GM04504 (cell line): Measurements from ENCODE around the gene SMG6.

Experiments used
- DNase-seq: peaks from one replicate; pipeline ENCODE4 v3.0.0-alpha.2; 2012; ENCODE audit warnings: low read depth

SMG6 gene

GRCh38 chr17:2060681-2061440 is 242.7 kb downstream of the SMG6 start:
- no peak for DNase-seq

DNA sequence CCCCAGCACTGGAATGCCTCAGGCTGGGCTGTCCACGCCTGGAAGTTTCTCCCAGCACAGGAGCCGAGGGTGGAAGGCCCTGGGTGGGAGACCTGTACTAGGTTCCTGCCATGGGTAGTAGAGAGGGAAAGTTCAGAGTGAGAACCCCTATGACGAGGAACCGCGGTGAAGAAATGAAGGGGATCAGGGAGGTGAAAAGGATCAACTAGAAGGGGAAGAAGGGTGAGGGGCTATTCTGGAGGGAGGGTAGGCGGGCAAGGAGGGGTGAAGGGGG is 243.3 kb downstream of the SMG6 start:
- DNase-seq, result no peak

DNA sequence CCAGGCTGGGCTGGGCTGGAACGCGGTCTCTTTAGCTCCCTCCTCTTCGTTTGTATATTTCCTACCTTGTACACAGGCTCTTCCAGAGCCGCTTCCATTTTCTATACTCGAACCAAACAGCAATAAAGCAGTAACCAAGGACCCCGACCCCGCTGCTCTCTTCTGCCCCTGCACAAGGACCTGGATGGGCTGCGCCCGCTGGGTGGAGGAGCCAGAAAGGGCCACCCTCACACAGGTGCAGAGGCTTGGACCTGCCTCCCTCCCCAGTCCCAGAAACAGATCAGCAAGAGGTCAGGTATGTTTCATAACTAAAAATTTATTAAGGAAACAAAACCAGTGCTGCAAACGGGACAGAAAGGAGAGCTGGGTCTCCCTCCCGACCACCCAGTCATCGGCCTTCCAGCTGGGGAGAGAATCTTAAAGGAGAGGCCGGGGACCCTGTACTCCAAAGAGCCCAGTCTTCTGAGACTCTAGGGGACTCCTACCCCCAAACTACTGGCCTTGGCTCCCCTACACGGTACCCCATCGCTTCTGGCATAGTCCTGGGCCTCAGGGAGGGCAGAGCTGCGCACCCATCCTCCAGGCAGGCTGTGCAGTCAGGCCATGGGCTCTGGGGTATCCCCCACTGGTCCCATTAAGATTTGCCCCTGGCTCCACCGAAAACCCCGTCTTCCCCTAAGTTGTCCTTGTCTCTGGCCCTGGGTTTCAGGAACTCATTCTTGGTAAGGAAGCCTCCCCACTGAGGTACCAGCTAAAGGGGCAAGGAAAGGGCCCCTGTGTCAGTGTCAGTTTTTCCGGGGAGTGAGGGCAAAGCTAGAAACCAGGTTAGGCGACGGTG is 243.8 kb downstream of the SMG6 start:
- no peak for DNase-seq

GRCh38 chr17:2058586-2059546 is 244.7 kb downstream of the SMG6 start:
- DNase-seq, result no peak

DNA sequence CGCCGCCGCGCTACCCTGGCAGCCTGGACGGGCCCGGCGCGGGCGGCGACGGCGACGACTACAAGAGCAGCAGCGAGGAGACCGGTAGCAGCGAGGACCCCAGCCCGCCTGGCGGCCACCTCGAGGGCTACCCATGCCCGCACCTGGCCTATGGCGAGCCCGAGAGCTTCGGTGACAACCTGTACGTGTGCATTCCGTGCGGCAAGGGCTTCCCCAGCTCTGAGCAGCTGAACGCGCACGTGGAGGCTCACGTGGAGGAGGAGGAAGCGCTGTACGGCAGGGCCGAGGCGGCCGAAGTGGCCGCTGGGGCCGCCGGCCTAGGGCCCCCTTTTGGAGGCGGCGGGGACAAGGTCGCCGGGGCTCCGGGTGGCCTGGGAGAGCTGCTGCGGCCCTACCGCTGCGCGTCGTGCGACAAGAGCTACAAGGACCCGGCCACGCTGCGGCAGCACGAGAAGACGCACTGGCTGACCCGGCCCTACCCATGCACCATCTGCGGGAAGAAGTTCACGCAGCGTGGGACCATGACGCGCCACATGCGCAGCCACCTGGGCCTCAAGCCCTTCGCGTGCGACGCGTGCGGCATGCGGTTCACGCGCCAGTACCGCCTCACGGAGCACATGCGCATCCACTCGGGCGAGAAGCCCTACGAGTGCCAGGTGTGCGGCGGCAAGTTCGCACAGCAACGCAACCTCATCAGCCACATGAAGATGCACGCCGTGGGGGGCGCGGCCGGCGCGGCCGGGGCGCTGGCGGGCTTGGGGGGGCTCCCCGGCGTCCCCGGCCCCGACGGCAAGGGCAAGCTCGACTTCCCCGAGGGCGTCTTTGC is 245.6 kb downstream of the SMG6 start:
- no peak for DNase-seq

- DNase-seq, result no peak
Observed at GRCh38 chr17:2057175-2057759, 246.3 kb downstream of the SMG6 start.

GRCh38 chr17:2056206-2057174 is 247.1 kb downstream of the SMG6 start:
- no peak for DNase-seq

- DNase-seq, result no peak
Observed at GRCh38 chr17:2055292-2056205, 248.0 kb downstream of the SMG6 start.

GRCh38 chr17:2054512-2055291 is 248.9 kb downstream of the SMG6 start, which contains the start of gene HIC1:
HIC1 (plus strand) TSS chr17:2055103; CDS start chr17:2056691, 1,588 bp downstream.
- DNase-seq, result no peak

DNA sequence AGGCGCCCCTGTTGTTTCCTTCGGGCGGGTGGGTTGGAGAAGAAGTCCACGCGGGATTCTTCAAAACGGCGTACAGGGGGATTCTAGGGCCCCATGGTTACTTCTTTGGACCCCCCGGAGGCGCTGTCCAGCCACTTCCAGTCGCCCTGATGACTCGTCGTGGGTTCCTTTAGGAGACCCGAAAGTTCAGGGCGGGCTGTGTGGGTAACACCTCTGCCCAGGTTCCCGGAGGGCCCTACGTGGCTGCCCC is 249.4 kb downstream of the SMG6 start:
- DNase-seq, result no peak

GRCh38 chr17:2053380-2054261 is 250.0 kb downstream of the SMG6 start:
- no peak for DNase-seq

- DNase-seq, result no peak
Observed at GRCh38 chr17:2051933-2052559, 251.5 kb downstream of the SMG6 start.

DNA sequence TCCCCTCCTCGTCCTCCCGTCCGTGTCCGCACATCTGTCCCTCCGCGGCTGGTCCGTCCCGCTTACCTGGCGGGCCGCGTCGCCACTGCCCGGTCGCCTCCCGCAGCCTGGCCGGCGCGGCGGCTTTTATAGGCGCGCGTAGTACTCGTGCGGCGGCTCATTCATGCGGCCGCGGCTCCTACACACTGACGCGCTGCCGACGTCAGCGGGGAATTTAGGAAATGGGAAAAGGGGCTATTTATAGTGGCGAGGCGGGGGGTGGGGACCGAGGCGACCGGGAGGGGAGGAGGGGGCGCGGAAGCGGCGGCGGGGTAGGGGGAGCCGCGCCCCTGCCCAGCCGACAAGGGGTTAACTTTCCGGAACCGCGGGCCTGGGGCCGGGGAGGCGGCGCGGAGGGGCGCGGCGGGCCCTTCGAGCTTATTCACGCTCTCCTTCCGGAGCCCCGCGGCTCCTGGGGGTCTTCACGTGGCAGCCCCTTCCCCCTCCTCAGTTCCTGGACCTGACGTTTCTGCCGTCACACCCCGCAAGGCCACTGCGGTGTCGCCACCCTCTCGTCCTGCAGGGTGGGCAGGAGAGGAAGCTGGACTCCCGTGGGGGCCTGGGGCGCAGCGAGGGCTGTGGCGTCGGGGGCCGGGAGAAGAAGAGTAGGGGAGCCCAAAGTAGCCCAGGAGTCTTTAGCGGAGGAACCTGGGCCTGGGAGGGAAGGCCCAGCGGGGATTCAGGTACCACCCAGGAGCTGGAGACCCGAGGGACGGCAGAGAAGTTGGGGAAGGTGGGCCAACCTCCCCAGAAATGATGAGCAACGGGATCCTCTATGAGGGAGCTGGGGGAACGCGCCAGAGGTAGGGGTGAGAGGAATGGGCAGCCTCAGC is 252.3 kb downstream of the SMG6 start:
- no peak for DNase-seq

- DNase-seq, result no peak
Observed at GRCh38 chr17:2050300-2051060, 253.1 kb downstream of the SMG6 start.
